ENCODE data around the gene RACGAP1.

DNA sequence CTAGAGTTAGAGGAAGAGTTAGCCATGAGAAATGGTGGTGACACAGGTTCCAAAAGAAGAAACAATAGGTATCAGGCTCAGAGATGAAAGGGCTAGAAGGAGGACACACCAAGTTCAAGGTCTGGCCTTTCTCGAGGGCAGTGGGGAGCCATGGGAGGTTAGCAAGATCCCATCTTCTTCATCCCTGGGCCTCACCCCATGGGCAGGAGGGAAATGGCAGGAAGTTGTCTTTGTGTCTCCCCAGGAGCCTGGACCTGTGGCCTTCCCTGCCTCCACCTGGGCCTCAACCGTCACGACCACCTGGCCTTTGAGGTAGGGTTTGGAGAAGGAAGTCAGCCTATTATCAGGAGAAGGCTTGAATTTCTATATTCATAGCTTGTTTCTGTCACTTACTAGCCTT, 80.6 kb downstream of the RACGAP1 start:
- no peak for TF ChIP-seq POLR2A (IDR thresholded peaks at IDR 0.05; ENCODE audit: low read length)
- no peak for TF ChIP-seq GATA1 (IDR thresholded peaks at IDR 0.05; ENCODE audit: low read depth, low read length)
